Left kidney (tissue), 2 donors: ENCODE results near the gene PRR35. TPM values are rescaled to one million over a fixed set of nuclear protein-coding genes. Genes with fewer than 3 reads are reported as not detected.

Experiments used
- DNase-seq: peaks from one replicate; pipeline ENCODE4 v3.0.0-alpha.2; 2013
- polyA plus RNA-seq: library from polyadenylated mRNA; unstranded; fragments of 120-200 nt; gene quantifications from one replicate; pipeline ENCODE4 v1.2.1, GENCODE V29; 2013; ENCODE audit not compliant: insufficient read length

The PRR35 gene
- polyA plus RNA-seq, 1 donor, result 6.6 TPM

- peak; percentile 86 for DNase-seq
These were observed 32.9 kb upstream of the PRR35 start, which contains the start of gene CAPN15 for GRCh38 chr16:527015-527903. Gene CAPN15 (plus strand): TSS chr16:527712. CDS start chr16:546839, 19,127 bp downstream.

GRCh38 chr16:528111-529011, 31.8 kb upstream of the PRR35 start:
- DNase-seq, result no peak

DNA sequence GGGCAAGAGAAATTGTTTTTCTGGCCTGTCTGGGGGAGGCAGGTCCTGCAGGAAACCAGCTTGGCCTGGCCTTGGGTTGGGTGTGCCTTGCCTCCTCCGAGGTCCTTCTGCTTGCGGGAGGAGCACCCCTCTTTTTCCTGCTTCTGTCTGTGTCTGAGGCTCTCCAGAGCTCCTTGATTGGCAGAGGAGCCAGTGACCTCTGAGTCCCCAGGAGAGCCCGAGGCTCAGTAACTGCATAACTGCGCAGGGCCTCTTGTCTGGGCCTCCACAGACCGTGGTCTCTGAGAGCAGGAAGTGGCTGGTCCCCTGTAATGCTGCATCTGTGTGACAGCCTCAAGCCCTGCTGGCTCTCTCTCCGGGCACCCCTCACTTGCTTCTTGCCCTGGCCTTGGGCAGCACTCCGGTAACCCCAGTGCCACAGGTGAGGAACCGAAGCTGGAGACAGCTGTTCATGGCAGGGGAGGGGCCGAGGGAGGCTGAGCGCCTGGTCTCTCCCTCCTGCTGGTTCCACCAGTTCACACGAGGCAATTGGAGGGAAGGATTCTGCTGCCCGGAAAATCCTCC, 31.1 kb upstream of the PRR35 start:
- DNase-seq, result no peak

GRCh38 chr16:530111-530817, 29.9 kb upstream of the PRR35 start:
- DNase-seq, result no peak

- DNase-seq, result no peak
These were observed 28.6 kb upstream of the PRR35 start for GRCh38 chr16:531494-532125.

- no peak for DNase-seq
These were observed 26.6 kb upstream of the PRR35 start for GRCh38 chr16:533391-534123.

DNA sequence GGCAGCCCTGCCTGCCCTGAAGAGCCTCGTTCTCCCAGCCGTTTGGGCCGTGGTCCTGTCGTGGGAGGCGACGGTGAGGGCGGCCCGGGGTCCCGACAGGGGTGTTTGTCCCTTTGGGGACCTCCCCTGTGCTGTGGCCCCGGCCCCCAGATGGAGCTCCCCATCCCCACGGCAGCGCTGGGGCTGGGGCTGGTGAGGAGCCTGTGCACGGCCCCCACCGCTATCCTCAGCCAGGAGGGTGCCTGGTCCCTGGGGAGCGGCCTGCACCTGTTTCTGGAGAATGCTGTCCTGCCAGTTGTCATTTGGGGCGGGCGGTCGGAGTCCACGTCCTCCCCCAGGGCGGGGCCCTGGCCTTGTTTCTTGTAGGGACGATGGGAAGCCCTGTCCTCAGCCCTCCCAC, 26.1 kb upstream of the PRR35 start:
- no peak for DNase-seq

DNA sequence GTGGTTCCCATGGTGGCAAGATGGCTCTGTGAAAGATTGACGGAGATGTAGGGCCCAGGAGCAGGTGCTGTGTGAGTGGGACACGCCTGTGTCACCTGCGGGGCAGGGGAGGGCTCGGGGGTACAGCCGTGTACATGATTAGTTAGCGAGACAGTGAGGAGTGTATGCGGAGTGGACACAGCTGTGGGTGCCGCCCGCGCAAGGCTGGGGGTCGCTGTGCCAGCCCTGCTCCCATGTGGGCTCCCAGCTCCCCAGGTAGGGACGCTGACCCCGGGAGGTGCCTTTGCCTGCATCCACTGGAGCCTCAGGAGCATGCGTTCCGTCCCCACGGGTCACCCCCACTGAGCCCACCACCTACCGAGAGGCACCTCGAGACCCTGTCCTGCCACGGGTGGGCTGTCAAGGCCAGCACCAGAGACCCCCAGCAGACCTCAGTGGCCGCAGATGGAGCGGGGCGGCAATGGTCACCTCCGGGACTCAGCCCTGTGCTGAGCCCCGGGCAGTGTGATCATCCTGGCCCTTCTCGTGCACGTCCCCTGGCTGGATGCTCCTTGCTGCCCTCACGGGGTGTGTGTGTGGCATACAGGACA, 25.2 kb upstream of the PRR35 start:
- DNase-seq, result no peak

DNA sequence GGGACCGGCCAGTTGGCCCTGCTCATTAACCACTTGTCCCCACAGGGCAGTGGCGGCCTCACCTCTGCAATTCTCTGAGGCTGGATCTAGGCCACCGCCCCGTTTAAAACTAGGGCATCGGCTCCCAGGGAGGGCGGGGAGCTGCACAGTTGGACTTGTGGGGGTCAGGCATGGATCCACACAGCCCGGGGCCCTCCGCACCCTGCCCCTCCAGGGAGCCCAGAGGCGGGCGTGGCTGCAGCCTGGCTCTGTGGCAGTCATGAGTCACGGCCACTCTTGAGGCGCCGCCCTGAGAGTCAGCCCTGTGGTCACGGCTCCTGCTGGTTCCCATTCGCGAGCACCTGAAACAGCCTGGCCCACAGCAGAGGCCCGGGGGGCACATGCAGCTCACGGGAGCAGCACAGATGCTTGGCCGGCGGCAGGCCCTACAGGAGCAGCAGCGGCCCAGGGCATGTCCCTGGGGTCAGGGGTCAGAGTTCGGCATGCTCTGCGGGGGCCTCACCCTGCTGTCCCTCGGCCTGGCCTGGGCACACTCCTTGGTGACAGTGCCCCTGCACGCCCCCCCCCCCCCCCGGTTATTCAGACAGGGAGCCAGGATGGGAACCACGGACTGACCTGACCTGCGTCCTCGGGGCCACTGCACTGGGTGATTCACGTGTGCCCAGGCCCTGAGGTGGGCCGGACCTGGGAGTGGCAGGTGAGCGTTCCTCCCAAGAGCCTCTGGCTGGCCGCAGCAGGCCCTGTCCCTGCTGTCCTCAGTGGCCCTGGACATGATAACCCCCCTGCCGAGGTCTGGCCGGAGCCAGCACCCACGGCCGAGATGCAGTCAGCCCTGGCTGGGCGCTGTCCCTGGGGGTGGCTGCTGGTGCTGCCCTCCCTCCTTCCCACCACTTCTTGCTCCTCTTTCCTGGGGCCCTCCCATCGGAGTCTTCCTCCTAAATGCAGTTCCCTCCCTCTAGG, 24.5 kb upstream of the PRR35 start:
- DNase-seq, result no peak

GRCh38 chr16:536746-537145, 23.4 kb upstream of the PRR35 start:
- DNase-seq, result no peak

DNA sequence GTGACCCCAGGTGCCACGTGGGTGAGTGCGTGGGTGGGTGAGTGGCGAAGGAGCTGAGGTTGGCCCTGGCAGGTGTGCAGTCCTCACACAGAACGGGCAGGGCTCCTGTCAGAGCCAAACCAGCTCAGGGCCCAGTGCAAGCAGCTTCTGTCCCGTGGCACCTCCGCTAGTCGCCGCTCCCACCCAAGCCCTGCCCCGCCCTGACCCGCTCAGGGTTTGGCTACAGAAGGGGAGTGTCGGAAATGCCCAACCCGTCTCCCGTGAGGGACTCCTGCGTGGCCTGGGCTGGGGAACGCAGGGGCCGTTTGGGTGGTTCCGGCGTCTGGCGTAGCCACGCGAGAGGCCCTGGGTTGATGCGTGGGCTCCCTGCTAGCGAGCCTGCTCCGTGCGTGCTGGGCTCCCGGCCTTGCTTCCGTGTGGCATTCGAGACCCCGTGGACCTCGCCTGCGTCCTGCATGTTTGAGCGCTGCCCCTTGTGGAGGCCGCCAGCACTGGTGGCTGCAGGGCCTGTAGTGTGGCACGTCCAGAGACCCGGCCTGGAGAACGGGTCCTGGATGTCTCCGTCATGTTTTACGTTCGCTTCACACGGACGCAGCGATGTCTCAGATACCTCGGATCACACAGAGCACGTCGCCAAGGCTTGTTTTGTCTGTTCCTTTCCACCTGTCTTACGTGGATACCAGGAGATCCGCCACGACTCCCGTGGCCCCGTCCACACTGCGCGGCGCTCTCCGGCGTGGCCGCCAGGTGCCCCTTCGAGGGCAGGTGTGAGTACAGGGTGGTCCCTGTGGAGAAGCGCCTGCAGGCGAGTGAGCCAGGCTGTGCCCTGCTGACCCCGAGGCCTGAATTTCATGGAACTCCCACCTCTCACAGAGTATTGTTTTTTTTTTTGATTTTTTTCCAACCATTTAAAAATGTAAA, 22.5 kb upstream of the PRR35 start:
- DNase-seq, result no peak

DNA sequence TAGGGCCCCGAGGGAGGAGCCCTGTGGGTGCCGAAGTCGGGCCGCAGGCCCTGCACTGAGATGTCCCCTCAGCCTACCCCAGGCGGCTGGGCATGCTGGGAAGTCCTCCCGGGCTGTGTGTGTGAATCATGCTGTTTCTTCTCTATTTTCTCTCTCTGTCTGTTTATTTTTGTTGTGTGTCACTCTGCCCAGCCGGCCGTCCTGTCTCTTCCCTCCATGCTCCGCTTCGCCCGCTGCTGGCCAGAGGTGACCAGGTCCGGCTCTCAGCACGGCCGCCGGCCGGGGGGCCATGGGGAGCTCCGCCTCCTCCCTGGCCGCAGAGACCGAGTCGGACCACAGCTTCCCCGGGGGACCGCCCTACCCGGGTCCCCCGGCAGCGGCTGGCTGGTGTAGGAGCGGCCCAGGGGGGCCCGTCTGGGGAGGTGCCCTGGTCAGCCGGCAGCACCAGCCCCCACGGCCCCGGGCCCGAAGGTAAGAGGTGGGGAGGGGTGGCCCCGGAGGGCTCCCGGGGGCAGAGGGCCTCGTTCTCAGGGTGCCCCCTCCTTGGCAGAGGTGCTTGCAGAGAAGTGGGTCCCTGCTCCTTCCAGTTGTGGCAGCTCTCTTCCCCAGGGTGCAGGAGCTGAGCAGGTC, 20.2 kb upstream of the PRR35 start:
- no peak for DNase-seq

DNA sequence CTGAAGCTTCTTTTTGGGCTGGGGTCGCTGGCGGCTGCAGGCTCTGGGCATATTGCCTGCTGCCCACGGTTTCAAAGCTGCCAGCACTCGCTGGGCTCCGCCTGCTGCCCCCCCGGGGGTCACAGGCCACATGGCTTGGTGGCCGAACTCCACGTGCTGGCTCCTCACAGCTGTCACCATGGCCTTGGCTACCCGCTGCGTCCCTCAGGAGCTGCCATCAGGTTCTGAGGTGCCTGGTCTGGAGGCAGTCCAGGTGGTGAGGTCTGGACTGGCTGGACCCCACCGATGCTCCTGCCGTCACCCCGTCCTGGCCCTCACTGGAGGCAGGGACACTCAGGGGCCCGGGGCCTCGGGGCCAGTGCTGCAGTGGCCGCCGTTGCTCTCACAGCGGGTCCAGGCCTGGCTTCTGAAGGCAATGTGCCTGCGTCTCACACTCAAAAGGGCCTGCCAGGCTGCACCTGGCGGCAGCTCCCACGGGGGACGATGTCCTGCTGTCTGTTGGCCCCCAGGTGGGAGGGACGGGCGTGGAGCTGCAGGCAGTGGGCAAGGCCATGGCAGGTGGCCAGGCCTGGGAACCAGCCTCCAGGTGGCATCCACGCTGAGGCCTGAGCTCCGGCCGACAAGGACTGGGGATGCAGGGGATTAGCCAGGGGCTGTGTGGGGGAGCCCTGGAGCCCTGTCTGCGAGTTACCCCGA, 19.4 kb upstream of the PRR35 start:
- DNase-seq, result no peak

- no peak for DNase-seq
These were observed 16.7 kb upstream of the PRR35 start for GRCh38 chr16:543301-544164.

GRCh38 chr16:544517-544916, 15.7 kb upstream of the PRR35 start:
- DNase-seq, result no peak
